T-helper 1 cell treated with Interleukin-12 subunit alpha and Interleukin-12 subunit beta and Interleukin-4 antibody, amounts not matched to agents 30 μg/mL and 1 μg/mL, for 36 hours (primary cell): Measurements from ENCODE around the gene FOXL1.

ENCODE experiments used
- H3K27ac Mint-ChIP-seq: one replicate; pipeline ENCODE4 v1.8.0; 2021; ENCODE audit warnings: mild to moderate bottlenecking, mixed read lengths
- H3K27me3 Mint-ChIP-seq: one replicate; pipeline ENCODE4 v1.8.0; 2021; ENCODE audit warnings: low read depth, mixed read lengths
- H3K36me3 Mint-ChIP-seq: one replicate; pipeline ENCODE4 v1.8.0; 2021; ENCODE audit warnings: low read depth, mixed read lengths
- H3K4me1 Mint-ChIP-seq: one replicate; pipeline ENCODE4 v1.8.0; 2021; ENCODE audit warnings: low read depth, mixed read lengths
- H3K4me3 Mint-ChIP-seq: one replicate; pipeline ENCODE4 v1.8.0; 2021; ENCODE audit warnings: mild to moderate bottlenecking, moderate library complexity, mixed read lengths
- H3K9me3 Mint-ChIP-seq: one replicate; pipeline ENCODE4 v1.8.0; 2021; ENCODE audit warnings: mixed read lengths

FOXL1 gene

DNA sequence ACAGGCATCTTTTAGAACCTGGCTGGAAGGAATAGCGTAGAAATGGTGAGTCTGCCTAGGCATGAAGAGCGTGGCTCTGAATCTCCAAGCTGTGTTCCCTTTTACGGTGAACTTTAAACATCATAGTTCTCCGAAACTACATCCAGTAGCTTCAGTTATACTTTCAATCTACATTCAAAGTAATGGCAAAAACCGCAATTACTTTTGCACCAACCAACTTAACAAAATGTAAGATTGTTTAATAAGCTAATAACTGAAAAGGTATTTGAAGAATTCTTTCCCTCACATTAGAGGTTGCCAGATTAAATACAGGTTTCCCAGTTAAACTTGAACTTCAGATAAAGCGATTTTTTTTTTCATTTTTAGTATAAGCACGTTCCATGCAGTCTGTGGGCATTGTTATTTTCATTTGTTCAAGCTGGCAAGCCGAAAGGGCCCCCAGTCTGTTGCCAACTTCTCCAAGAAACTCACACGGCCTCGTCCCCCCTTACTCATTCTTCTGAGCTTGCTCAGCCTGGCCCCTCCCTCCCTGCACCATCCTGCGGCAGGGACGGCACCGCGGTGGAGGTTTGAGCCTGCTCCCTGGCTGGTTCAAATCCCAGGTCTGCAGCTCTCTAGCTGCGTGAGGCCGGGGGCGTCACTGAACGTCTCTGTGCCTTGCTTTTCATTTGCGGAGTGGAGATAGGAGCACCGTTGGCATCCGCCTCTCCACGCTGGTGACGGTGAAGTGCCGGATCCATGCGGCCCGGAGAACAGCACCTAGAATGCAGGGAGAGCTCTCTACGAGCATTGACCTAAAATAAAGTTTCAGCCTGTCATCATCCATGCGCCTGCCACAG lies 19.8 kb upstream of the FOXL1 start:
- H3K27me3 Mint-ChIP-seq: peaks cover 7% of the 10 kb centered on the region
- H3K4me3 Mint-ChIP-seq: no peak overlapping the region
- H3K9me3 Mint-ChIP-seq: no peaks in the 10 kb centered on the region
- peaks cover 14% of the 10 kb centered on the region for H3K4me1 Mint-ChIP-seq
- H3K27ac Mint-ChIP-seq: no peak overlapping the region
- H3K36me3 Mint-ChIP-seq: peaks cover 7% of the 10 kb centered on the region

DNA sequence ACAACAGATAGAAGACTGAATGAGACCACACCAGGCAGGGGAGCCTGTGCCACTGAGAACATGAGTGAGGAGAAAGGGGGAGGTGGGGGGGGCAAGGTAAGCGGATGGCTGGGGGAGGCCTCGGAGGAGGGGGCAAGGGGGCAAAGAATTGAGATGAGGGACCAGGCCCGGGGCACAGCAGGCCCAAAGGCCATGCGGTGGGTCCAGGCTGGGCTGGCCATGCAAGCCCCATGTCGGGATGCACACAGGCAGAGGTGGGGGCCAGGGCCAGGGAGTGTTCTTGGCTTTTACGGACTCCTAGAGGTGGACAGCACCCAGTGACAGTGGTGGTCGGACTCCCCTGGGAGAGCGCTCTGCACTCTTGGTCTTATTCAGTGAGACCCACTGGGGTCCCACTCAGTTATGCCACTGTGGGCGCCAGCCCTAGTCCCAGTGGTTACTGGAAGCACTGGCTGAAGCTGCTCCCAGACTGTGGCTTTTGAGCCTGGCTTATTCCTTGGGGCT lies 18.5 kb upstream of the FOXL1 start:
- Mint-ChIP-seq H3K27me3 (peaks cover 20% of the 10 kb centered on the region), H3K27ac (no peak overlapping the region), H3K9me3 (no peaks in the 10 kb centered on the region), H3K36me3 (peaks cover 1% of the 10 kb centered on the region), H3K4me3 (no peak overlapping the region), H3K4me1 (peaks cover 11% of the 10 kb centered on the region)

DNA sequence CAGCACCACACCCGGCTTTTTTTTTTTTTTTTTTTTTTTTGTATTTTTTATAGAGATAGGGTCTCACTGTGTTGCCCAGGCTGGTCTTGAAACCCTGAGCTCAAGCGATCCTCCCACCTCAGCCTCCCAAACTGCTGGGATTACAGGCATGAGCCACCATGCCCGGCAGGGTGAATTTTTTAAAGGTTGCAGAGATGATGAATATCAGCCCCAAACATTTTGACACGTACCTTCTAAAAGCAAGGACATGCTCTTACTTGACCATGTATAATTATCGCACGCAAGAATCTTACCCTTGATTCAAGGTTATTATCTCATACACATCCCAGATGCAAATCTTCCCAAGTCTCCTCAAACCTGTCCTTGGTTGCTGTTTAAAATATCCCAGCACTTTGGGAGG lies 16.0 kb upstream of the FOXL1 start:
- peaks cover 7% of the 10 kb centered on the region for H3K4me1 Mint-ChIP-seq
- peaks cover 39% of the 10 kb centered on the region for H3K27me3 Mint-ChIP-seq
- no peak overlapping the region for H3K27ac Mint-ChIP-seq
- H3K4me3 Mint-ChIP-seq: no peak overlapping the region
- H3K9me3 Mint-ChIP-seq: no peaks in the 10 kb centered on the region
- H3K36me3 Mint-ChIP-seq: peaks cover 1% of the 10 kb centered on the region

DNA sequence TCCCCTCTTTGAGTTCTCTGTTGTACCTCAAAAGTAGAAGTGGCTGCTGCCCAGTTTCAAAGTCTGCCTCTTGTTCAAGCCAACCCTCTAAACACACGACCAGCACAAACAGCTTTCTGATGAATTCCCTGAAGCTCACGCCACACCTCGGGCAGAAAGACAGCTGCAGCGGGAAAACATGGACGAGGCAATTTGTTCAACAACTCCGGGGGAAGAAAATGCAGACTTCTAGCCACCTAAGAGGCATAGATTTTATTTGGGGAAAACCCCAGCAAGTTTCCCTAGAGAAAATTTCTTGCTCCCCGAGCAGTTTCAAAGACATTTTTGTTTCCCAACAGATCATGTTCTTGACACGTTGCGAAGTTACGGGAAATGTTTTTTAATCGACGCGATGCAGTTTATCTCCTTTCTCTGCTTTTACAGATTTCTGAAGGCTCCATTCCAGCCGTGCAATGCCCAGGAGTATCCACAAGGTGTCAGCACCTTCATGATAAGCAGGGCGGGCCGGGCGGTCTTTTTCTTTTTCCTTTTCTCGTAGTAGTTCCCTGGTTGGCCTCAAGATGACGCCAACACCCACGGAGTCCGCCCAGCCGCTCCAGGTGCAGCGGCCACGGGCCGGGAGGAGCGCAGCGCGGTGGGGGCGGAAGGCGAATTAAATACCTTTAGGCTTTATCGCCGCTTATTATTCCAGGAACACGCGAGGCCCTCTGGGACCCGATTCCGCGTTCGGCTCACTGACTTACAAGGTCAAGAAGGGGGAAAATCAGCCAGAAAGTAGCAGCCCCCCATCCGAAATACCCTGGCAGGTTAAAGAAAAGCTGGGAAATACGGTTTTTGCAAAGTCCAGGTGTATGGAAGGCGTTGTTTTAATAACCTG lies 14.6 kb upstream of the FOXL1 start:
- Mint-ChIP-seq H3K4me1 (peaks cover 7% of the 10 kb centered on the region), H3K27me3 (peaks cover 45% of the 10 kb centered on the region), H3K36me3 (peaks cover 1% of the 10 kb centered on the region), H3K27ac (peak overlapping the region; percentile 74), H3K4me3 (peak overlapping the region; percentile 43), H3K9me3 (no peaks in the 10 kb centered on the region)

DNA sequence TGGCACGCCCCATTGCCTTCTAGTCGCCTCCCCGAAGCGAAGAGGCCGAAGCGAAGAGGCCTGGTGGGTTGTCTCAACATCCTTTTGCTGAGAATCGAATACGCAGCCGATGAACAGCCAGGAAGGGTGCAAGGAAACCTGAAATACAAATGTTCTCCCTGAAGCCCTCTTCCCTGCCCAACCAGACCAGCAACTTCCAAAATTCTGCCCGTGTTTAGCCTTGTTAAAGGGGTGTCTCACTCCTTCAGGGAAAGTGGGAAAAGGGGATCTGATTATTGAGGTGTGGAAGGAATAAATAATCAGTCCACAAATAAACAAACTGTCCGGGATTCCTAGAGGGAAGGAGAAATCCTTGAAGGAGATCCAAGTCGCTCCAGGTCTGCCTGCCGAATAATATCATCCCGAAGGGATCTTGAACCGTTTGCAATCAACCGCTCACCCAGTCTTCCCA lies 13.1 kb upstream of the FOXL1 start:
- Mint-ChIP-seq H3K27me3 (peaks cover 59% of the 10 kb centered on the region), H3K36me3 (peaks cover 1% of the 10 kb centered on the region), H3K4me3 (no peak overlapping the region), H3K4me1 (peaks cover 7% of the 10 kb centered on the region), H3K27ac (no peak overlapping the region), H3K9me3 (no peaks in the 10 kb centered on the region)

DNA sequence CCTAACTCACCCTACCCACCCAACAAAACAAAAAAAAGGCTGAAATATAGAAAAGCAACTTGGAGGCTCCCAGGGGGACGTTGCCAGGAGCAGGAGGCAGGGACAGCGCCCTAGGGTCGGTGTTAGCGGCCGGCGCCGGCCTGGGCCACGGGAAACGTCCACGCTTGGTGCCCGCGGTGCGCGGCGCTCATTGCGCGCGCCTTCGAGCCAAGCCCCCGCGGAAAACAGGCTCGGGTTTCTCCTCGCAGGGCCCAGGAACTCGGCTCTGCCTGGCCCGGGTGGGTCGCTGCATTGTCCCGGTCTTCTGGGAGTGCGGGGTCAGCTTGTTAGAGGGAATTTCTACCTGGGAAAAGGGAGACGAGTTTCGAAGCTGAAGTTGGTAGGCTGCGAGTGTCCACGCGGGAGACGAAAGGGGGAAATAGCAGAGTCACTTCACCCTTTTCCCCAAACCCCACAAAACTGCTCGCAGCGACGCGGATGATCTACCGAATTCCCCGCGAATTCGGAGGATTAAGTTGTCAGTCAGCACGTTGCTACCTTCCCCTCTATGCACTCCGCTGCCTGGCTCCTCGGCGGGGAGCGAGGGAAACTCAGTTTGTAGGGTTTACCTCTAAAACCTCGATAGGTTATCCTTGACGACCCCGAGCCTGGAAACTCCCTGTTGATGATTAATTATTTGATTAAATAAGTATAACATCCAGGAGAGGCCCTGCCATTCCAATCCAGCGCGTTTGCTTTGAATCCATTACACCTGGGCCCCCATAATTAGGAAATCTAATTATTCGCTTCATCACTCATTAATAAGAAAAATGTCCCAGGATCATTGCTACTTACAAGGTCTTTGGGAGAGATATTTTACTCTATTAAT lies 12.5 kb upstream of the FOXL1 start:
- H3K9me3 Mint-ChIP-seq: no peaks in the 10 kb centered on the region
- H3K27ac Mint-ChIP-seq: no peak overlapping the region
- H3K4me3 Mint-ChIP-seq: no peak overlapping the region
- peaks cover 7% of the 10 kb centered on the region for H3K4me1 Mint-ChIP-seq
- peaks cover 1% of the 10 kb centered on the region for H3K36me3 Mint-ChIP-seq
- H3K27me3 Mint-ChIP-seq: peaks cover 65% of the 10 kb centered on the region

DNA sequence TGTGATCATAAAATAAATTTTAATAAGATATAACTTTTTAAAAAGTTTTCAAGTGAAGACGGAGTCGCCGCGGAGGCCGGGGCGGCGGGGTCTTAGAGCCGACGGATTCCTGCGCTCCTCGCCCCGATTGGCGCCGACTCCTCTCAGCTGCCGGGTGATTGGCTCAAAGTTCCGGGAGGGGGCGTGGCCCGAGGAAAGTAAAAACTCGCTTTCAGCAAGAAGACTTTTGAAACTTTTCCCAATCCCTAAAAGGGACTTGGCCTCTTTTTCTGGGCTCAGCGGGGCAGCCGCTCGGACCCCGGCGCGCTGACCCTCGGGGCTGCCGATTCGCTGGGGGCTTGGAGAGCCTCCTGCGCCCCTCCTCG lies 11.8 kb upstream of the FOXL1 start, which contains the start of gene FOXC2:
Gene FOXC2, plus strand, starts transcription at position 229 of the 365 bp plus-strand sequence. CDS start 507 bp downstream, outside the sequence.
- Mint-ChIP-seq H3K36me3 (peaks cover 1% of the 10 kb centered on the region), H3K27me3 (peaks cover 70% of the 10 kb centered on the region), H3K4me1 (peaks cover 7% of the 10 kb centered on the region), H3K9me3 (no peaks in the 10 kb centered on the region), H3K27ac (peak within 1 kb of the TSS; percentile 26), H3K4me3 (no peak within 1 kb of the TSS)

DNA sequence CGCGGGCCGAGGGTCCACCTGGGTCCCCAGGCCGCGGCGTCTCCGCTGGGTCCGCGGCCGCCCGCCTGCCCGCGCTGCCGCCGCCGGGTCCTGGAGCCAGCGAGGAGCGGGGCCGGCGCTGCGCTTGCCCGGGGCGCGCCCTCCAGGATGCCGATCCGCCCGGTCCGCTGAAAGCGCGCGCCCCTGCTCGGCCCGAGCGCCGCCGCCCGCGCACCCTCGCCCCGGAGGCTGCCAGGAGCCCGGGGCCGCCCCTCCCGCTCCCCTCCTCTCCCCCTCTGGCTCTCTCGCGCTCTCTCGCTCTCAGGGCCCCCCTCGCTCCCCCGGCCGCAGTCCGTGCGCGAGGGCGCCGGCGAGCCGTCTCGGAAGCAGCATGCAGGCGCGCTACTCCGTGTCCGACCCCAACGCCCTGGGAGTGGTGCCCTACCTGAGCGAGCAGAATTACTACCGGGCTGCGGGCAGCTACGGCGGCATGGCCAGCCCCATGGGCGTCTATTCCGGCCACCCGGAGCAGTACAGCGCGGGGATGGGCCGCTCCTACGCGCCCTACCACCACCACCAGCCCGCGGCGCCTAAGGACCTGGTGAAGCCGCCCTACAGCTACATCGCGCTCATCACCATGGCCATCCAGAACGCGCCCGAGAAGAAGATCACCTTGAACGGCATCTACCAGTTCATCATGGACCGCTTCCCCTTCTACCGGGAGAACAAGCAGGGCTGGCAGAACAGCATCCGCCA lies 11.2 kb upstream of the FOXL1 start:
- Mint-ChIP-seq H3K27me3 (peaks cover 70% of the 10 kb centered on the region), H3K4me1 (peaks cover 7% of the 10 kb centered on the region), H3K4me3 (no peak overlapping the region), H3K36me3 (peaks cover 1% of the 10 kb centered on the region), H3K9me3 (no peaks in the 10 kb centered on the region), H3K27ac (peak overlapping the region; percentile 26)

DNA sequence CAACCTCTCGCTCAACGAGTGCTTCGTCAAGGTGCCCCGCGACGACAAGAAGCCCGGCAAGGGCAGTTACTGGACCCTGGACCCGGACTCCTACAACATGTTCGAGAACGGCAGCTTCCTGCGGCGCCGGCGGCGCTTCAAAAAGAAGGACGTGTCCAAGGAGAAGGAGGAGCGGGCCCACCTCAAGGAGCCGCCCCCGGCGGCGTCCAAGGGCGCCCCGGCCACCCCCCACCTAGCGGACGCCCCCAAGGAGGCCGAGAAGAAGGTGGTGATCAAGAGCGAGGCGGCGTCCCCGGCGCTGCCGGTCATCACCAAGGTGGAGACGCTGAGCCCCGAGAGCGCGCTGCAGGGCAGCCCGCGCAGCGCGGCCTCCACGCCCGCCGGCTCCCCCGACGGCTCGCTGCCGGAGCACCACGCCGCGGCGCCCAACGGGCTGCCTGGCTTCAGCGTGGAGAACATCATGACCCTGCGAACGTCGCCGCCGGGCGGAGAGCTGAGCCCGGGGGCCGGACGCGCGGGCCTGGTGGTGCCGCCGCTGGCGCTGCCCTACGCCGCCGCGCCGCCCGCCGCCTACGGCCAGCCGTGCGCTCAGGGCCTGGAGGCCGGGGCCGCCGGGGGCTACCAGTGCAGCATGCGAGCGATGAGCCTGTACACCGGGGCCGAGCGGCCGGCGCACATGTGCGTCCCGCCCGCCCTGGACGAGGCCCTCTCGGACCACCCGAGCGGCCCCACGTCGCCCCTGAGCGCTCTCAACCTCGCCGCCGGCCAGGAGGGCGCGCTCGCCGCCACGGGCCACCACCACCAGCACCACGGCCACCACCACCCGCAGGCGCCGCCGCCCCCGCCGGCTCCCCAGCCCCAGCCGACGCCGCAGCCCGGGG lies 10.4 kb upstream of the FOXL1 start:
- H3K4me1 Mint-ChIP-seq: peaks cover 7% of the 10 kb centered on the region
- H3K36me3 Mint-ChIP-seq: peaks cover 1% of the 10 kb centered on the region
- no peak overlapping the region for H3K4me3 Mint-ChIP-seq
- H3K27ac Mint-ChIP-seq: peak overlapping the region; percentile 26
- H3K27me3 Mint-ChIP-seq: peaks cover 69% of the 10 kb centered on the region
- H3K9me3 Mint-ChIP-seq: no peaks in the 10 kb centered on the region

DNA sequence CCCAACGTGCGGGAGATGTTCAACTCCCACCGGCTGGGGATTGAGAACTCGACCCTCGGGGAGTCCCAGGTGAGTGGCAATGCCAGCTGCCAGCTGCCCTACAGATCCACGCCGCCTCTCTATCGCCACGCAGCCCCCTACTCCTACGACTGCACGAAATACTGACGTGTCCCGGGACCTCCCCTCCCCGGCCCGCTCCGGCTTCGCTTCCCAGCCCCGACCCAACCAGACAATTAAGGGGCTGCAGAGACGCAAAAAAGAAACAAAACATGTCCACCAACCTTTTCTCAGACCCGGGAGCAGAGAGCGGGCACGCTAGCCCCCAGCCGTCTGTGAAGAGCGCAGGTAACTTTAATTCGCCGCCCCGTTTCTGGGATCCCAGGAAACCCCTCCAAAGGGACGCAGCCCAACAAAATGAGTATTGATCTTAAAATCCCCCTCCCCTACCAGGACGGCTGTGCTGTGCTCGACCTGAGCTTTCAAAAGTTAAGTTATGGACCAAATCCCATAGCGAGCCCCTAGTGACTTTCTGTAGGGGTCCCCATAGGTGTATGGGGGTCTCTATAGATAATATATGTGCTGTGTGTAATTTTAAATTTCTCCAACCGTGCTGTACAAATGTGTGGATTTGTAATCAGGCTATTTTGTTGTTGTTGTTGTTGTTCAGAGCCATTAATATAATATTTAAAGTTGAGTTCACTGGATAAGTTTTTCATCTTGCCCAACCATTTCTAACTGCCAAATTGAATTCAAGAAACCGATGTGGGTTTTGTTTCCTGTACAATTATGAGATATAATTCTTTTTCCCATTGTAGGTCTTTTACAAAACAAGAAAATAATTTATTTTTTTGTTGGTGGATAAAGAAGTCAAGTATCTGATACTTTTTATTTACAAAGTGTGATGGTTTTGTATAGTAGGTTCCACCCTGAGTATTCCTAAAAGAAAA lies 9.4 kb upstream of the FOXL1 start:
- no peaks in the 10 kb centered on the region for H3K9me3 Mint-ChIP-seq
- H3K36me3 Mint-ChIP-seq: no peaks in the 10 kb centered on the region
- peaks cover 61% of the 10 kb centered on the region for H3K27me3 Mint-ChIP-seq
- peaks cover 2% of the 10 kb centered on the region for H3K4me1 Mint-ChIP-seq
- H3K4me3 Mint-ChIP-seq: no peak overlapping the region
- H3K27ac Mint-ChIP-seq: peak overlapping the region; percentile 45

DNA sequence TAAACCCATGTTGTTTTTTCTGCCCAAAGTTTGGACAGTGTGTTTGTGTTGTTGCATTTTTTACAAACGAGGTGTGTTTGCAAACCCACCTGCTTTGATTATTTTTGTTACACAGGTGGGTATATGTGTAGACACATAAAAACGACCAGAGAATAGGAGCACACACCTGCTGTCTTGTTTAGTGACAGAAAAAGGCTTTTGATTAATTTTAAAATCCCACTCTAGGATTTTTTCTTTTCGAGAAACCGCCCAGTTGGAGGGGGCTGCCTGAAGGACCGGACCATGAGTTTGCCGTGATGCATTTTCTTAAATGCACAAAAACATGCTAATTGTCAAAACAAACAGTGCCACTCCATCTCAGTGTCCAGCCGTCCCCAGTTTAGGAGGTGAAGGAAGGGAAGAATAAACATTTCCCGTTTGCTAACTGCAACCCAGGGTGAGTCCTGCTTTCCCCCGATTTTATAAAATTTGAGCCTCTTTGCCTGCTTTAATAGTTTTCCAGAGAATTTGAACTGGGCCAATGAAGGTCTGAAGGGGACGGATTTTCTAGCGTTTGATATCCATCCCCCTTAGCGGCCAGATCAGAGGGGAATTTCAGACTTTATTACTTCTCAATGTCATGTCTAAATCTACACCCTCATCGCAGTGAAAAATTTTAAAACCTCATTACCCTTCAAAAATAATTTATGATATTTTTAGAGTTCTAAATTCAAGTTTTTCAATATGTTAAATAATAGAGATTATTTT lies 8.5 kb upstream of the FOXL1 start:
- Mint-ChIP-seq H3K36me3 (no peaks in the 10 kb centered on the region), H3K4me1 (no peaks in the 10 kb centered on the region), H3K27me3 (peaks cover 59% of the 10 kb centered on the region), H3K9me3 (no peaks in the 10 kb centered on the region), H3K27ac (no peak overlapping the region), H3K4me3 (no peak overlapping the region)
